WTC11 (cell line): Measurements from ENCODE around the gene ALCAM.

Experiments used
- ATF3 ChIP-seq: sonication (generic); formaldehyde crosslinking; conservative IDR thresholded peaks from 2 replicates; pipeline ENCODE4 v1.8.1; 2022; ENCODE audit warnings: mild to moderate bottlenecking, missing genetic modification reagents
- CTCF ChIP-seq: fragments of 200-600 bp; IDR thresholded peaks from 2 replicates; pipeline ENCODE4 v1.8.0; 2022; ENCODE audit warnings: antibody characterized with exemption
- GABPB1 ChIP-seq: sonication (generic); formaldehyde crosslinking; IDR thresholded peaks from 2 replicates; pipeline ENCODE4 v1.8.1; 2023; ENCODE audit warnings: mild to moderate bottlenecking, missing genetic modification reagents
- IRF2 ChIP-seq: sonication (generic); formaldehyde crosslinking; IDR thresholded peaks from 2 replicates; pipeline ENCODE4 v1.8.0; 2022; ENCODE audit warnings: low read depth, missing genetic modification reagents, borderline replicate concordance
- JUN ChIP-seq: sonication (generic); formaldehyde crosslinking; IDR thresholded peaks from 2 replicates; pipeline ENCODE4 v1.8.0; 2023; ENCODE audit warnings: mild to moderate bottlenecking, missing genetic modification reagents
- MAX ChIP-seq: sonication (generic); formaldehyde crosslinking; IDR thresholded peaks from 2 replicates; pipeline ENCODE4 v1.8.0; 2022; ENCODE audit warnings: mild to moderate bottlenecking, missing genetic modification reagents
- NR1H2 ChIP-seq: sonication (generic); formaldehyde crosslinking; IDR thresholded peaks from 2 replicates; pipeline ENCODE4 v1.9.0; 2021; ENCODE audit warnings: mild to moderate bottlenecking, moderate library complexity, missing genetic modification reagents
- SMAD3 ChIP-seq: sonication (generic); formaldehyde crosslinking; IDR thresholded peaks from 2 replicates; pipeline ENCODE4 v1.8.0; 2022; ENCODE audit warnings: missing genetic modification reagents, mild to moderate bottlenecking, borderline replicate concordance

GRCh38 chr3:105456017-105456416 is 89.3 kb downstream of the ALCAM start:
- no peak for TF ChIP-seq ATF3 (CRISPR knock-in tag)
- no peak for TF ChIP-seq SMAD3
- no peak for TF ChIP-seq CTCF
- TF ChIP-seq GABPB1 (CRISPR knock-in tag) = no peak
- TF ChIP-seq NR1H2 (CRISPR knock-in tag) = no peak
- TF ChIP-seq MAX (CRISPR knock-in tag) = no peak
- no peak for TF ChIP-seq IRF2 (CRISPR knock-in tag)
- TF ChIP-seq JUN = no peak
